T-helper 1 cell (primary cell): ENCODE measurements around the gene ZNF747.

Experiments used
- DNase-seq, 5 donors: peaks; one replicate each; pipeline ENCODE4 v3.0.0-alpha.2; 2012 to 2020

The ZNF747 gene

DNA sequence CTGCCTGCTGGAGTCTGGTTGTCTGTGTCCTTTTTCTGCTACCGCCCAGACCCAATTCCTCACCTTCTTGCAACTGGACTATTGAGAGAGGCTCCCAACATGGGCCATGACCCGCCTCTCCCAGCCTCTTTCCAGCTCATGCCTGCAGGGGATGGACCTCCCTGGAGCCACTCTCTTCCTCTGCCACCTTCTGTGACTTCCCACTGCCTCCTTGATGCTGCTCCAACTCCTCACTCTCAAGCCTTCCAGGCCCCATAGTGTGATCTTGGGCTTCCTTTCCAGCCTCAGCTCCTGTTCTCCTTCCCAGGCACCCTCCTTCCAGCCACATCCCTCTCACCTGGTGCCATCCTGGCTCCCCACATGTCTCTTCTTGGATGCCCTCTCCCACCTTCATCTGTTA is 19.4 kb downstream of the ZNF747 start:
- DNase-seq, result no peak

DNA sequence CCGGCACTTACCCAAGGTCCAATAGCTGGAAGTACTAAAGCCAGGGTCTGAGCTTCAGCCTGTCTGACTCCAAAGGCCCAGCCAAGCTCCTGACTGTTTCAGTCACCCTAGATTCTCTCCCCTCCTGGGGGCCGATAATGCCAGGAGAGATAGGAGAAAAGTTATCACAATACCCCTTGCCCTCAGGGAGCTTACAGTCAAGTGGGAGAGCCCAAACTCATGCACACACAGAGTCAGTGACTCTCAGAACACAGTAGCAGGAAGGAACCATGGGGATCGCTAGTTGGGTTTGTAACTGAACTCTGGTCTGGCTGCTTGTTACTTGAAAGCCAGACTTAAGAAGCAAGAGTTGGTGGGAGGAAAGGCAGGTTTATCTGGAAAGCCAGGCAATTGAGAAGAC is 23.1 kb downstream of the ZNF747 start:
- no peak for DNase-seq

DNA sequence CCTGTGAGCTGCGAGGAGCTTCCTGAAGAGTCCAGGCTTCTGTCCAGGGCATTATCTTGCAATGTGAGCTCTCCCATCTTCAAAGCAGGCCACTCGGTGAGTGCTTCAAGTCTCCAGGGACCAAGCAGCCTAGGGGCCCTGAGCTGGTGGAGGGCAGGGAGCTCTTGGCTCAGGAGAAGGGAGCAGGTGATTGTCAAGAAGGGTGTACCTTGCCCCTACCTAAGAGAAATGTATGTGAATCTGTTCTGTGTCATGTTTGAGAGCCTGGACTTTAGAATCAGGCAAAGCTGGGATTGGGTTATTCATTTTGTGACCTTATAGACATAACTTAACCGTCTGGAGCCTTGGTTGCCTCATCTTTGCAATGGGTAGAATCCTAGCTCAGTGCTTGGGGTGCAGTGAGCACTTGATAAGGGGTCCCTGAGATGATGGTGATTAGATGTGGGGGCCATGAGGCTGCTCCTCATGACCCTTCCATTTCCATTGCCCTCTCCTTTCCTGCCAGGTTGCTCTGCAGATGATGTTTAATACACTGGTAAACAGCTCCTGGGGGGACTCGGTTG is 24.2 kb downstream of the ZNF747 start:
- DNase-seq, result no peak

- DNase-seq, result no peak
These were observed 25.4 kb downstream of the ZNF747 start for GRCh38 chr16:30509081-30509765.

- no peak for DNase-seq
These were observed 31.0 kb downstream of the ZNF747 start for GRCh38 chr16:30503403-30504296.

DNA sequence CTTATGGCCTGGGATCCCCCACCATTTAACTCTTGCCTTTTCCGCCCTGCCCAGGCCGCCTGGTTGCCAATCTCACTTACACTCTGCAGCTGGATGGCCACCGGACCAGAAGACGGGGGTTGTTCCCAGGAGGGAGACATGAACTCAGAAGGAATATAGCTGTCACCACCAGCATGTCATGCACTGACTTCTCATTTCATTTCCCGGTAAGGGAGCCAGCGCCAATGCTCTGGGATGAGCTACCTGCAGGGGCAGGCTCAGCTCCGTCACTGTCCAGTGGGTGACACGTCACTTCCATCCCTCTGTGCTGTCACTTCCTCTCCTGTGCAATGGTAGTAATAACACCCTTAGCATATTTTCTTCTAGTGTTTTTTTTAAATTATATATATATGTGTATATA is 35.4 kb downstream of the ZNF747 start:
- no peak for DNase-seq

GRCh38 chr16:30494709-30495108 is 39.9 kb downstream of the ZNF747 start:
- DNase-seq, result no peak

- no peak for DNase-seq
These were observed 40.6 kb downstream of the ZNF747 start for GRCh38 chr16:30493941-30494488.

DNA sequence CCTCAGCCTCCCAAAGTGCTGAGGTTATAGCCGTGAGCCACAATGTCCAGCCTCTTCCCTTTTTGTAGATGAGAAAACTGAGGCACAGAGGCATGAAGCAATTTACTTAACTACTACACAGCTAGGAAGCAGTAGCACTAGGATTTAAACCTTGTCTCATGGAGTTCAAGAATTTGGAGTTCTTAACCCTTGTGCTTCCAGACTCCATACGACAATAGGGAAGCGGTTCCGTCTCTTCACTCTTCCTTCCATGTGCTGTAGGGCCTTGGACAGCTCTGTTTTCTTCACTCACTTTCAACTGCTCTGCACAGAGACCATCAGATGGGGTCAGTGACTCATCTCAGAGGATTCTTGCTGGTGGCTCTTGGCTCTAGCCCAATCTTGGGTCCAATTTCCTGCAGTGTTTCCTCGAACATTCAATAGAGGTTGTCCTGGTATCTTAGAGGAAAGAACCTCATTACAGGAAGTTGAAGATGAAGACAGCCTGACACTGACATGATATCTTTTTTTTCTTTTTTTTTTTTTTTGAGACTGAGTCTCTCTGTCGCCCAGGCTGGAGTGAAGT is 42.8 kb downstream of the ZNF747 start:
- DNase-seq, result peak in 1 of 5 donors; percentile 33

- no peak for DNase-seq
These were observed 43.4 kb downstream of the ZNF747 start for GRCh38 chr16:30491229-30491628.

- DNase-seq, result no peak
These were observed 44.4 kb downstream of the ZNF747 start for GRCh38 chr16:30490210-30490609.

DNA sequence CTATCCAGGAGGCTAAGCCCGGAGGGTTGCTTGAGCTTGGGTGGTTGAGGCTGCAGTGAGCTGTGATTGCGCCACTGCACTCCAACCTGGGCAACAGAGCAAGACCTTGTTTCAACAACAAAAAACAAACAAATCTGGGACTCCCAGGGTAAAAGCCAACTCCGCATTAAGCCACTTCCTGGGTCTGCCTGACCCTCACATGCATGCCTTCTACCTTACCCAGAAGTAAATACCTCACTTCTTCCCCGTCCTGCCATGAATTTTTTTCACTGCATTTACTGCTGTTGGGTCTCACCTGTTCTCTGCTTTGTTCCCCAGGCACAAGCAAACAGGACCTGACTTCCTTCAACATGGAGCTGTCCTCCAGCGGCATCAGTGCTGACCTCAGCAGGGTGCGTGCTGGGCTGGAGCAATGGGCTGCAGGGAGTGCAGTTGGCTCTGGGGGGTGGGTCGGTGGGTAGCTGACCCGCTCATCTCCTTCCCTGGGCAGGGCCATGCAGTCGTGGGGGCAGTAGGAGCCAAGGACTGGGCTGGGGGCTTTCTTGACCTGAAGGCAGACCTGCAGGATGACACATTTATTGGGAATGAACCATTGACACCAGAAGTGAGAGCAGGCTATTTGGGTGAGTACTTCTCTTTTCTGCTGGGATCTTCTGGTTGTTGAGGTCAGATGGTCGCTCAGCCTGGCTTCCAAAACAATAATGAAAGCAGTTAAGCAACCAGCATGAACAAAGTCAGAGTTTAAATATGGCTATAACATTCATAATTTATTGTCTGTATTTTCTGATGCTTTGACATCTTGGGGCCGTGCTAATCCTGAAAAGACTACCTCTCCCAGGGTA is 45.7 kb downstream of the ZNF747 start:
- DNase-seq, result no peak

GRCh38 chr16:30485818-30486436 is 48.7 kb downstream of the ZNF747 start:
- DNase-seq, result no peak

DNA sequence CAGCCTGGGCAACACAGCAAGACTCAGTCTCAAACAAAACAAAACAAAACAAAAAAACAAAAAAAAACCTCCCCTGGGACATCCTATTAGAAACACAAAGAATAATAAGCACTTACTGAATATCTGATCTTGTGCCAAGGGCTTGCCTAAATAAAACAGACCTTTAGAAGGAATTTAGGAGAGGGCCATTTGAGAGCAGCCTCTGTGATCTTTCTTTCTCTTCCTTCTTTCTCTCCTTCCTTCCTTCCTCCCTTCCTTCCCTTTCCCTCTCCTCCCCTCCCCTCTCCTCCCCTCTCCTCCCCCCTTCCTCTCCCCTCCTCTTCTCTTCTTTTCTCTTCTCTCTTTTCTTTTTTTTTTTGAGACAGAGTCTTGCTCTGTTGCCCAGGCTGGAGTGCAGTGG is 49.8 kb downstream of the ZNF747 start:
- no peak for DNase-seq

GRCh38 chr16:30482366-30482765 is 52.3 kb downstream of the ZNF747 start:
- DNase-seq, result no peak

DNA sequence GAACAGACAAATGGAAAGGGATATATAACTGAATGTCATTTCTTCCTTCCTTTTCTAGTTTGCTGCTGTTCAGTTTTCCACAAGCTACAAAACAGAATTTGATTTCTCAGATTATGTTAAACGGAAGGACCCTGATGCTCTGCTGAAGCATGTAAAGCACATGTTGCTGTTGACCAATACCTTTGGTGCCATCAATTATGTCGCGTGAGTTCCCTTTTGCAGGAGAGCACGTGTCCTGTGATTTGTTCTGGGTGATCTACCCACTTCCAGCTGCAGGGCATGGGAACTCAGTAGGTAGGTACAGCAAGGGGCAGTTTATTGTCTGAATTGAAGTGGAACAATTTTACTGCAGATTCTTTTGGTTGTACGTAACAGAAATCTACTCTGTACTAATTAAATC is 53.3 kb downstream of the ZNF747 start:
- DNase-seq, result no peak
